Heart left ventricle (tissue), 13 donors: Measurements from ENCODE around the gene SLC37A2.

Experiments used
- POLR2A ChIP-seq, 2 donors: fragments of 450-650 bp; IDR thresholded peaks; one replicate each; pipeline ENCODE4 v1.6.1; 2017; ENCODE audit warnings: antibody characterized with exemption in 2 of 2, mild to moderate bottlenecking in 2 of 2, moderate library complexity in 2 of 2
- TF ChIP-seq, protein P1 (sequence below), 12 donors: fragments of 200-600 bp; sonication (generic) in 4 of 12; IDR thresholded peaks; one replicate each; pipeline versions ENCODE4 v1.5.0 to v1.8.0; 2018 to 2022; ENCODE audit warnings: antibody characterized with exemption in 12 of 12, mild to moderate bottlenecking in 5 of 12
- donor health status: ischemic (EF 13 %, LVEDD 7.1; RV severe dilation, severe dysfunction).
- donor health status: DM: no; HTN: yes; CAD: no.
- donor health status: DM: no; HTN: no; CAD: no.
- donor health status: ischemic (EF 25% LVEDD 6.9; RV normal size, moderate dysfunction).
- donor health status: ischemic (EF 25% LVEDD 5.7; RV mildly dilated, moderate dysfunction).
- donor health status: ischemic (EF 35%, LVEDD 5.7; RV mildly dilated, moderate dysfunction).
- donor health status: nonischemic (EF 11% LVEDD 7.7; RV severe dilation, severe dysfunction).
- donor health status: DM: yes; HTN: yes; CAD: no.
- donor health status: PGD.
- donor health status: ischemic (EF 29% LVEDD 5.4; RV normal size, mild dysfunction).
- donor health status: nonischemic (EF 23%, LVEDD 6.1; RV moderate dilation, normal function).

GRCh38 chr11:125114518-125114917 lies 51.4 kb downstream of the SLC37A2 start:
- no peak for TF ChIP-seq POLR2A (IDR thresholded peaks at IDR 0.05)
- TF ChIP-seq, protein P1, sequence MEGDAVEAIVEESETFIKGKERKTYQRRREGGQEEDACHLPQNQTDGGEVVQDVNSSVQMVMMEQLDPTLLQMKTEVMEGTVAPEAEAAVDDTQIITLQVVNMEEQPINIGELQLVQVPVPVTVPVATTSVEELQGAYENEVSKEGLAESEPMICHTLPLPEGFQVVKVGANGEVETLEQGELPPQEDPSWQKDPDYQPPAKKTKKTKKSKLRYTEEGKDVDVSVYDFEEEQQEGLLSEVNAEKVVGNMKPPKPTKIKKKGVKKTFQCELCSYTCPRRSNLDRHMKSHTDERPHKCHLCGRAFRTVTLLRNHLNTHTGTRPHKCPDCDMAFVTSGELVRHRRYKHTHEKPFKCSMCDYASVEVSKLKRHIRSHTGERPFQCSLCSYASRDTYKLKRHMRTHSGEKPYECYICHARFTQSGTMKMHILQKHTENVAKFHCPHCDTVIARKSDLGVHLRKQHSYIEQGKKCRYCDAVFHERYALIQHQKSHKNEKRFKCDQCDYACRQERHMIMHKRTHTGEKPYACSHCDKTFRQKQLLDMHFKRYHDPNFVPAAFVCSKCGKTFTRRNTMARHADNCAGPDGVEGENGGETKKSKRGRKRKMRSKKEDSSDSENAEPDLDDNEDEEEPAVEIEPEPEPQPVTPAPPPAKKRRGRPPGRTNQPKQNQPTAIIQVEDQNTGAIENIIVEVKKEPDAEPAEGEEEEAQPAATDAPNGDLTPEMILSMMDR (IDR thresholded peaks at IDR 0.05) = no peak
